ENCODE measurements around the gene ASPN. TPM values are rescaled to one million over a fixed set of nuclear protein-coding genes. Genes with fewer than 3 reads are reported as not detected.

The ASPN gene
- total and polyA plus RNA-seq, 7 experiments from 2014 or later: not detected

- DNase-seq: no peak
- H3K36me3 Mint-ChIP-seq: no peaks in the 10 kb centered on the region
- no peaks in the 10 kb centered on the region for H3K36me3 ChIP-seq (ENCODE audit: control insufficient read depth in 2 of 3, insufficient read depth in 3 of 3, low read length in 3 of 3)
- no peak overlapping the region for H3K4me3 Mint-ChIP-seq
- ChIA-PET POLR2A (no interaction called here), CTCF (no interaction called here)
- H3K27me3 Mint-ChIP-seq: no peaks in the 10 kb centered on the region
- no peaks in the 10 kb centered on the region for H3K27me3 ChIP-seq (ENCODE audit: control insufficient read depth in 2 of 2, insufficient read depth in 2 of 2, low read length in 2 of 2)
- intact Hi-C loops (cut with micrococcal nuclease): no loop called here
- no peaks in the 10 kb centered on the region for H3K9me3 Mint-ChIP-seq
- no peak for ATAC-seq
- H3K27ac ChIP-seq (ENCODE audit: low read depth, low read length): no peak overlapping the region
- H3K4me1 ChIP-seq (ENCODE audit: control insufficient read depth in 2 of 2, insufficient read depth in 2 of 2, low read length in 2 of 2): no peaks in the 10 kb centered on the region
- H3K4me3 ChIP-seq (ENCODE audit: low read length): no peak overlapping the region
- no peaks in the 10 kb centered on the region for H3K4me1 Mint-ChIP-seq
- no peak overlapping the region for H3K27ac Mint-ChIP-seq
- no peaks in the 10 kb centered on the region for H3K9me3 ChIP-seq (ENCODE audit: control insufficient read depth in 2 of 3, low read length in 3 of 3)
Observed at GRCh38 chr9:92514635-92515034, 32.3 kb upstream of the ASPN start.

DNA sequence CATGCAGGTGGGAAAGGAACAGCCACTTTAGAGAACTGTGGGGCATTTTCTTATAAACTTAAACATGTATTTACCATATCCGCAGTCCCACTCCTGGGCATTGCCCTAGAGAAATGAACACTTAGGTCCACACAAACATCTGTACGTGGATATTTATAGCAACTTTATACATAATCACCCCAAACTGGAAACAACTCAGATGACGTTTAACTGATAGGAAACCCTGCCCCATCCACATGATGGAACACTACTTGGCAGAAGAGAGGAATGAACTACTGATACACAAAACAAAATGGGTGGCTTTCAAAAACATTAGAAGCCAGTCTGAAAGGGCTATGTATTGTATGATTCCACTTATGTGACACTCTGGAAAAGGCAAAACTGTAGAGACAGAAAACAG lies 31.0 kb upstream of the ASPN start:
- POLR2A ChIA-PET: no interaction called here

DNA sequence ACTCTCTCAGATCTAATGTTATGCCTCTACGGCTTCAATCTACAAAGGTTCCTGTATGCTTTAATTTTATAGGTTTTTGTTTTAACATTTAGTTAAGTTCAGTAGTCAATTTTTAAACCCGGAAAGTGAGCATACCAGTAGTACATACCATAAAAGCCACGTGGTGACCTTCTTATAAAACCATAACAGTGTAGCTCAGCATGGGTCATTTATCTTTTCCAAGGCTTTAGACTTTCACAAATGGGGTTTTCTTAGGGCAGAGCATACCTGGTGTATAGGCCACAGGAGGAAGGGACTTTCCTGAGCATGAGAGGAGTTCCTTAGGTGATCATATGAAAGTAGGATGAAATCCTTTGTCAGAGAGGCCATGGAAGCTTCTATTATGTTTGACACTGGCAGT lies 30.3 kb upstream of the ASPN start:
- Mint-ChIP-seq H3K4me1 (peaks cover 0 to 3% (median 0%) of the 10 kb centered on the region in 7 donors), H3K27ac (no peak overlapping the region), H3K27me3 (no peaks in the 10 kb centered on the region), H3K9me3 (no peaks in the 10 kb centered on the region), H3K36me3 (no peaks in the 10 kb centered on the region), H3K4me3 (no peak overlapping the region)
- intact Hi-C loops (cut with micrococcal nuclease): no loop called here
- CTCF ChIA-PET: no interaction called here
- no peaks in the 10 kb centered on the region for H3K4me1 ChIP-seq (ENCODE audit: control insufficient read depth in 2 of 2, insufficient read depth in 2 of 2, low read length in 2 of 2)
- DNase-seq (no peak), ATAC-seq (no peak)
- no peaks in the 10 kb centered on the region for H3K36me3 ChIP-seq (ENCODE audit: control insufficient read depth in 2 of 3, insufficient read depth in 3 of 3, low read length in 3 of 3)
- H3K9me3 ChIP-seq (ENCODE audit: control insufficient read depth in 2 of 3, low read length in 3 of 3): no peaks in the 10 kb centered on the region
- POLR2A ChIA-PET: no interaction called here
- H3K4me3 ChIP-seq (ENCODE audit: low read length): no peak overlapping the region
- no peaks in the 10 kb centered on the region for H3K27me3 ChIP-seq (ENCODE audit: control insufficient read depth in 2 of 2, insufficient read depth in 2 of 2, low read length in 2 of 2)
- H3K27ac ChIP-seq (ENCODE audit: low read depth, low read length): no peak overlapping the region

More for the DNA sequence above, 31.0 kb upstream of the ASPN start:
- no peaks in the 10 kb centered on the region for H3K36me3 Mint-ChIP-seq
- H3K9me3 Mint-ChIP-seq: no peaks in the 10 kb centered on the region
- Histone ChIP-seq H3K4me3 (ENCODE audit: low read length) (no peak overlapping the region), H3K4me1 (ENCODE audit: control insufficient read depth in 2 of 2, insufficient read depth in 2 of 2, low read length in 2 of 2) (no peaks in the 10 kb centered on the region), H3K27ac (ENCODE audit: low read depth, low read length) (no peak overlapping the region), H3K9me3 (ENCODE audit: control insufficient read depth in 2 of 3, low read length in 3 of 3) (no peaks in the 10 kb centered on the region), H3K36me3 (ENCODE audit: control insufficient read depth in 2 of 3, insufficient read depth in 3 of 3, low read length in 3 of 3) (no peaks in the 10 kb centered on the region), H3K27me3 (ENCODE audit: control insufficient read depth in 2 of 2, insufficient read depth in 2 of 2, low read length in 2 of 2) (no peaks in the 10 kb centered on the region)
- H3K27me3 Mint-ChIP-seq: no peaks in the 10 kb centered on the region
- intact Hi-C loops (cut with micrococcal nuclease): no loop called here
- no peak overlapping the region for H3K27ac Mint-ChIP-seq
- CTCF ChIA-PET: no interaction called here
- ATAC-seq (no peak), DNase-seq (no peak)
- no peak overlapping the region for H3K4me3 Mint-ChIP-seq
- H3K4me1 Mint-ChIP-seq: no peaks in the 10 kb centered on the region

DNA sequence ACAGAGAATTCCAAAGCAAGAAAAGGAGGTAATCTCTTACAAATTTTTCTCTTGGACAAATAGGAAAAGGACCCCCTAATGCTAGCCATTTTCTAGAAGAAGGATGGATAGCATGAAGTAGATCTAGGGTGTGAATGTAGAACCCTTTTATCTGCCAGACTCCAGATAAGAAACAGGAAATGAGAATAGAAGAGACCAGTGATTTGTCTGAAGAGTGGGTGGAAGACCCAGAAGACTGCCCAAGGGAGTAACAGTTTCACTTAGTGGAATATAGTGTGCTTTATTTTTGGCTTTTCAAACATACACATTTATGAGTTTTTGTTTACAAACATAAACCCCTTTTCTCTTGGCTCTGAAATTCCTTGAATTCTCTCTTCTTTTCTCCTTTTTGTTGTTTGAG lies 28.4 kb upstream of the ASPN start:
- H3K27ac Mint-ChIP-seq: no peak overlapping the region
- no peak overlapping the region for H3K27ac ChIP-seq (ENCODE audit: low read depth, low read length)
- ChIA-PET CTCF (no interaction called here), POLR2A (no interaction called here)
- no peaks in the 10 kb centered on the region for H3K36me3 ChIP-seq (ENCODE audit: control insufficient read depth in 2 of 3, insufficient read depth in 3 of 3, low read length in 3 of 3)
- no peaks in the 10 kb centered on the region for H3K27me3 ChIP-seq (ENCODE audit: control insufficient read depth in 2 of 2, insufficient read depth in 2 of 2, low read length in 2 of 2)
- H3K4me1 Mint-ChIP-seq: peaks cover 0 to 12% (median 5%) of the 10 kb centered on the region in 7 donors
- no peaks in the 10 kb centered on the region for H3K9me3 Mint-ChIP-seq
- peaks cover 0 to 2% (median 0%) of the 10 kb centered on the region in 5 donors for H3K36me3 Mint-ChIP-seq
- no peak overlapping the region for H3K4me3 ChIP-seq (ENCODE audit: low read length)
- no peak overlapping the region for H3K4me3 Mint-ChIP-seq
- DNase-seq (no peak), ATAC-seq (no peak)
- H3K27me3 Mint-ChIP-seq: no peaks in the 10 kb centered on the region
- no peaks in the 10 kb centered on the region for H3K4me1 ChIP-seq (ENCODE audit: control insufficient read depth in 2 of 2, insufficient read depth in 2 of 2, low read length in 2 of 2)
- H3K9me3 ChIP-seq (ENCODE audit: control insufficient read depth in 2 of 3, low read length in 3 of 3): no peaks in the 10 kb centered on the region
- intact Hi-C loops (cut with micrococcal nuclease): no loop called here

GRCh38 chr9:92509050-92509449 lies 26.7 kb upstream of the ASPN start:
- Histone ChIP-seq H3K9me3 (ENCODE audit: control insufficient read depth in 2 of 3, low read length in 3 of 3) (no peaks in the 10 kb centered on the region), H3K27me3 (ENCODE audit: control insufficient read depth in 2 of 2, insufficient read depth in 2 of 2, low read length in 2 of 2) (no peaks in the 10 kb centered on the region), H3K4me1 (ENCODE audit: control insufficient read depth in 2 of 2, insufficient read depth in 2 of 2, low read length in 2 of 2) (no peaks in the 10 kb centered on the region), H3K36me3 (ENCODE audit: control insufficient read depth in 2 of 3, insufficient read depth in 3 of 3, low read length in 3 of 3) (no peaks in the 10 kb centered on the region), H3K27ac (ENCODE audit: low read depth, low read length) (no peak overlapping the region), H3K4me3 (ENCODE audit: low read length) (no peak overlapping the region)
- no peak for DNase-seq
- H3K27me3 Mint-ChIP-seq: no peaks in the 10 kb centered on the region
- H3K4me3 Mint-ChIP-seq: no peak overlapping the region
- peaks cover 0 to 12% (median 5%) of the 10 kb centered on the region in 7 donors for H3K4me1 Mint-ChIP-seq
- no peak overlapping the region for H3K27ac Mint-ChIP-seq
- CTCF ChIA-PET: interaction anchor here (0.5 kb wide), 1 partner anchor 55 kb away, joined by 3 read pairs; no protein-coding TSS in a partner anchor
- intact Hi-C loops (cut with micrococcal nuclease): no loop called here
- no peaks in the 10 kb centered on the region for H3K9me3 Mint-ChIP-seq
- peaks cover 0 to 4% (median 0%) of the 10 kb centered on the region in 5 donors for H3K36me3 Mint-ChIP-seq
- POLR2A ChIA-PET: no interaction called here
- ATAC-seq: no peak

- CTCF ChIA-PET: no interaction called here
- Mint-ChIP-seq H3K27me3 (no peaks in the 10 kb centered on the region), H3K27ac (no peak overlapping the region), H3K4me3 (no peak overlapping the region), H3K4me1 (peaks cover 0 to 12% (median 5%) of the 10 kb centered on the region in 7 donors), H3K9me3 (no peaks in the 10 kb centered on the region), H3K36me3 (peaks cover 0 to 4% (median 0%) of the 10 kb centered on the region in 5 donors)
- no peak overlapping the region for H3K27ac ChIP-seq (ENCODE audit: low read depth, low read length)
- DNase-seq (no peak), ATAC-seq (no peak)
- no peaks in the 10 kb centered on the region for H3K36me3 ChIP-seq (ENCODE audit: control insufficient read depth in 2 of 3, insufficient read depth in 3 of 3, low read length in 3 of 3)
- intact Hi-C loops (cut with micrococcal nuclease): no loop called here
- no peak overlapping the region for H3K4me3 ChIP-seq (ENCODE audit: low read length)
- POLR2A ChIA-PET: no interaction called here
- no peaks in the 10 kb centered on the region for H3K9me3 ChIP-seq (ENCODE audit: control insufficient read depth in 2 of 3, low read length in 3 of 3)
- no peaks in the 10 kb centered on the region for H3K4me1 ChIP-seq (ENCODE audit: control insufficient read depth in 2 of 2, insufficient read depth in 2 of 2, low read length in 2 of 2)
- H3K27me3 ChIP-seq (ENCODE audit: control insufficient read depth in 2 of 2, insufficient read depth in 2 of 2, low read length in 2 of 2): no peaks in the 10 kb centered on the region
Observed at GRCh38 chr9:92508018-92508820, 25.9 kb upstream of the ASPN start.

GRCh38 chr9:92507496-92507895 lies 25.2 kb upstream of the ASPN start:
- H3K27ac ChIP-seq (ENCODE audit: low read depth, low read length): no peak overlapping the region
- POLR2A ChIA-PET: no interaction called here
- no peak overlapping the region for H3K4me3 ChIP-seq (ENCODE audit: low read length)
- Mint-ChIP-seq H3K27me3 (no peaks in the 10 kb centered on the region), H3K9me3 (no peaks in the 10 kb centered on the region), H3K27ac (no peak overlapping the region), H3K4me1 (peaks cover 0 to 12% (median 5%) of the 10 kb centered on the region in 7 donors), H3K36me3 (peaks cover 0 to 4% (median 0%) of the 10 kb centered on the region in 5 donors), H3K4me3 (no peak overlapping the region)
- DNase-seq (no peak), ATAC-seq (no peak)
- no peaks in the 10 kb centered on the region for H3K4me1 ChIP-seq (ENCODE audit: control insufficient read depth in 2 of 2, insufficient read depth in 2 of 2, low read length in 2 of 2)
- no peaks in the 10 kb centered on the region for H3K9me3 ChIP-seq (ENCODE audit: control insufficient read depth in 2 of 3, low read length in 3 of 3)
- intact Hi-C loops (cut with micrococcal nuclease): no loop called here
- no peaks in the 10 kb centered on the region for H3K27me3 ChIP-seq (ENCODE audit: control insufficient read depth in 2 of 2, insufficient read depth in 2 of 2, low read length in 2 of 2)
- CTCF ChIA-PET: no interaction called here
- H3K36me3 ChIP-seq (ENCODE audit: control insufficient read depth in 2 of 3, insufficient read depth in 3 of 3, low read length in 3 of 3): no peaks in the 10 kb centered on the region
